HG03175 (cell line): ENCODE results near the gene FRMD5.
A peak's percentile ranks its signal among the peaks of the same experiment; 100 is the strongest.
"Not testable (repeated sequence)": the region's sequence is repeated elsewhere in the genome, so short reads cannot be mapped to it uniquely, and the experiment has no call there.

Source experiments
- ATAC-seq: cut with Tn5 transposase; IDR thresholded peaks from one replicate; pipeline ENCODE4 v1.9.1; 2021; ENCODE audit warnings: mild to moderate bottlenecking, moderate library complexity; ENCODE audit not compliant: unreplicated experiment

FRMD5 gene

GRCh38 chr15:44195151-44195740 is at the start of gene FRMD5:
FRMD5 (minus strand) TSS chr15:44195271.
- ATAC-seq: peak; percentile 94

GRCh38 chr15:44243829-44244228 is 48.8 kb upstream of the FRMD5 start:
- ATAC-seq: no peak

GRCh38 chr15:44243141-44243540 is 48.1 kb upstream of the FRMD5 start:
- ATAC-seq: no peak

- ATAC-seq: no peak
Observed at GRCh38 chr15:44231842-44232241, 36.8 kb upstream of the FRMD5 start.

GRCh38 chr15:44229301-44229700 is 34.2 kb upstream of the FRMD5 start:
- ATAC-seq: not testable (repeated sequence)

- no peak for ATAC-seq
Observed at GRCh38 chr15:44227584-44227983, 32.5 kb upstream of the FRMD5 start.

- ATAC-seq: not testable (repeated sequence)
Observed at GRCh38 chr15:44227001-44227400, 31.9 kb upstream of the FRMD5 start.

- ATAC-seq: no peak
Observed at GRCh38 chr15:44222478-44222877, 27.4 kb upstream of the FRMD5 start.

- no peak for ATAC-seq
Observed at GRCh38 chr15:44219073-44219472, 24.0 kb upstream of the FRMD5 start.

- ATAC-seq: no peak
Observed at GRCh38 chr15:44216958-44217357, 21.9 kb upstream of the FRMD5 start.

- no peak for ATAC-seq
Observed at GRCh38 chr15:44215594-44215993, 20.5 kb upstream of the FRMD5 start.

- no peak for ATAC-seq
Observed at GRCh38 chr15:44208956-44209355, 13.9 kb upstream of the FRMD5 start.

- no peak for ATAC-seq
Observed at GRCh38 chr15:44207643-44208042, 12.6 kb upstream of the FRMD5 start.

- no peak for ATAC-seq
Observed at GRCh38 chr15:44199393-44199792, 4.3 kb upstream of the FRMD5 start.

GRCh38 chr15:44194323-44195150 is 534 bp downstream of the FRMD5 start:
- ATAC-seq: peak; percentile 9

GRCh38 chr15:44193651-44194322 is 1.3 kb downstream of the FRMD5 start:
- ATAC-seq: no peak

GRCh38 chr15:44188795-44189194 is 6.3 kb downstream of the FRMD5 start:
- ATAC-seq: no peak

GRCh38 chr15:44186705-44187104 is 8.4 kb downstream of the FRMD5 start:
- ATAC-seq: no peak

GRCh38 chr15:44183363-44183762 is 11.7 kb downstream of the FRMD5 start:
- no peak for ATAC-seq

GRCh38 chr15:44181410-44181809 is 13.7 kb downstream of the FRMD5 start:
- ATAC-seq: no peak

GRCh38 chr15:44177139-44177538 is 17.9 kb downstream of the FRMD5 start:
- ATAC-seq: no peak

- ATAC-seq: no peak
Observed at GRCh38 chr15:44173813-44174212, 21.3 kb downstream of the FRMD5 start.
